Panc1 (cell line): ENCODE data around the gene NINL. TPM values are rescaled to one million over a fixed set of nuclear protein-coding genes. Genes with fewer than 3 reads are reported as not detected.

ENCODE experiments used
- ATAC-seq: fragments of 200-7000 bp; cut with Tn5 transposase; 2 replicates; pipeline ENCODE4 v1.9.1; 2020; ENCODE audit warnings: mild to moderate bottlenecking, moderate library complexity
- BruUV-seq: library from RNA; stranded (reverse); fragments of 400-500 nt; replicated peaks from 2 replicates; lab custom pipeline; 2021; lab: Mats Ljungman, UMichigan
- CTCF ChIA-PET: fragments of 300-600 bp; sonication (Branson Sonifier 250); formaldehyde crosslinking; loops from one replicate; lab custom pipeline; 2022; ENCODE audit warnings: antibody characterized with exemption; lab: Charles Lee
- POLR2A ChIA-PET: fragments of 300-600 bp; sonication (Branson Sonifier 250); formaldehyde crosslinking; loops from one replicate; lab custom pipeline; 2022; ENCODE audit warnings: antibody characterized with exemption; lab: Charles Lee
- DNase-seq: peaks from one replicate; pipeline ENCODE4 v3.0.0-alpha.2; 2010; ENCODE audit warnings: low read depth, low spot score
- H3K27ac ChIP-seq: 2 replicates; pipeline ENCODE4 v1.5.1; 2011; ENCODE audit warnings: mild to moderate bottlenecking, low read length, inconsistent platforms
- H3K27me3 ChIP-seq: fragments of 200-500 bp; sonication (Bioruptor generic); 2 replicates; pipeline ENCODE4 v1.6.0; 2014; ENCODE audit warnings: low read length, inconsistent platforms; ENCODE audit not compliant: control insufficient read depth, insufficient read depth
- H3K36me3 ChIP-seq: fragments of 200-500 bp; sonication (Bioruptor generic); 2 replicates; pipeline ENCODE4 v1.5.1; 2014; ENCODE audit warnings: inconsistent platforms, mild to moderate bottlenecking, low read length, moderate library complexity; ENCODE audit not compliant: control insufficient read depth, insufficient read depth
- H3K4me1 ChIP-seq: 2 replicates; pipeline ENCODE4 v1.5.1; 2011; ENCODE audit warnings: inconsistent platforms, mild to moderate bottlenecking, low read length, moderate library complexity; ENCODE audit not compliant: control insufficient read depth, insufficient read depth
- H3K4me3 ChIP-seq, 2 experiments: 2 replicates each; pipeline ENCODE4 v1.5.1; 2011 to 2012; ENCODE audit warnings: low read depth in 2 of 2, low read length in 2 of 2, mild to moderate bottlenecking in 2 of 2, inconsistent platforms in 1 of 2, moderate library complexity in 1 of 2
- H3K9me3 ChIP-seq: fragments of 200-500 bp; sonication (Bioruptor generic); 2 replicates; pipeline ENCODE4 v1.5.1; 2014; ENCODE audit warnings: low read depth, mild to moderate bottlenecking, inconsistent platforms, low read length, moderate library complexity; ENCODE audit not compliant: control insufficient read depth, insufficient read depth
- POLR2AphosphoS5 ChIP-seq: IDR thresholded peaks from 2 replicates; pipeline ENCODE4 v1.6.1; 2012; ENCODE audit warnings: mild to moderate bottlenecking, low read depth, low read length, moderate library complexity
- SIN3A ChIP-seq: IDR thresholded peaks from 2 replicates; pipeline ENCODE4 v1.6.1; 2012; ENCODE audit warnings: low read depth, mild to moderate bottlenecking, low read length, moderate library complexity, borderline replicate concordance; ENCODE audit not compliant: insufficient read depth
- TCF7L2 ChIP-seq: IDR thresholded peaks from 2 replicates; pipeline ENCODE4 v1.6.1; 2011; ENCODE audit warnings: mild to moderate bottlenecking, low read depth, low read length, inconsistent platforms
- in situ Hi-C: cut with HindIII; loops from 2 replicates; pipeline ENCODE4 v1.10.0; 2016; ENCODE audit warnings: low sequenced_read_pairs, low pct_unique_long_range_greater_than_20kb
- intact Hi-C: fragments of 100-400 bp; cut with micrococcal nuclease; formaldehyde crosslinking; loops from one replicate; pipeline ENCODE4 v1.10.0; 2022; ENCODE audit not compliant: unreplicated experiment
- total RNA-seq: library from RNA; stranded (reverse); gene quantifications from one replicate; pipeline ENCODE4 v1.2.1, GENCODE V29; 2021; ENCODE audit not compliant: unreplicated experiment
- TF ChIP-seq, protein P1 (sequence below), 2 experiments: IDR thresholded peaks; 2 replicates each; pipeline ENCODE4 v1.6.1; 2011 to 2012; ENCODE audit warnings: low read depth in 2 of 2, control low read depth in 1 of 2, low read length in 1 of 2, mild to moderate bottlenecking in 1 of 2, moderate library complexity in 1 of 2; ENCODE audit not compliant: insufficient read depth in 1 of 2
- TF ChIP-seq, protein P2 (sequence below): fragments of 450-650 bp; IDR thresholded peaks from 2 replicates; pipeline ENCODE4 v1.5.1; 2017; ENCODE audit warnings: mild to moderate bottlenecking

NINL gene
- total RNA-seq, 1 experiment from 2014 or later: 25.0 TPM

DNA sequence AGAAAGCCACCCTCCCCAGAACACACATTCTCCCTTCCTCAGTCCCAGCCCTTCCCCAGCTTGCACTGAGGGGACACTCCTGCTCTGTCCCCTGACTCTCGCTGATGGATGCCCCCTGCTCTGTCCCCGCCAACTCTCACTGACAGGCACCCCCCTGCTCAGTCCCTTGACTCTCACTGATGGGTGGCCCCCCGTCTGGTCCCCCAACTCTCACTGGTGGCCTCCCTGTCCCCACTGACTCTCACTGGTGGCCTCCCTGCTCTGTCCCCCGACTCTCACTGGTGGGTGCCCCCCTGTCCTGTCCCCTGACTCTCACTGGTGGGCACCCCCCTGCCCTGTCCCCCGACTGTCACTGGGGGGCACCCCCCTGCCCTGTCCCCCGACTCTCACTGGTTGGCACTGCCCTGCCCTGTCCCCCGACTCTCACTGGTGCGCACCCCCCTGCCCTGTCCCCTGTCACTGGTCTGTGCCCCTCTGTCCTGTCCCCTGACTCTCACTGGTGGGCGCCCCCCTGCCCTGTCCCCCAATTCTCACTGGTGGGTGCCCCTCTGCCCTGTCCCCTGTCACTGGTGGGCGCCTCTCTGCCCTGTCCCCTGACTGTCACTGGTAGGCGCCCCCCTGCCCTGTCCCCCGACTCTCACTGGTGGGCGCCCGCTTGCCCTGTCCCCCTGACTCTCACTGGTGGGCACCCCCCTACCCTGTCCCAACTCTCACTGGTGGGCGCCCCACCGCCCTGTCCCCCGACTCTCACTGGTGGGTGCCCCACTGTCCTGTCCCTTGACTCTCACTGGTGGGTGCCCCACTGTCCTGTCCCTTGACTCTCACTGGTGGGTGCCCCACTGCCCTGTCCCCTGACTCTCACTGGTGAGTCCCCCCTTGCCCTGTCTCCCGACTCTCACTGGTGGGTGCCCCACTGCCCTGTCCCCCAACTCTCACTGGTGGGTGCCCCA lies 116.9 kb downstream of the NINL start:
- no peak overlapping the region for H3K27ac ChIP-seq
- DNase-seq (no peak), ATAC-seq (no peak)
- CTCF ChIA-PET: no interaction called here
- BruUV-seq: no TSS peak
- POLR2A ChIA-PET: no interaction called here
- no peaks in the 10 kb centered on the region for H3K4me1 ChIP-seq
- TF ChIP-seq POLR2AphosphoS5: no peak
- TF ChIP-seq SIN3A: no peak
- TF ChIP-seq, protein P1, sequence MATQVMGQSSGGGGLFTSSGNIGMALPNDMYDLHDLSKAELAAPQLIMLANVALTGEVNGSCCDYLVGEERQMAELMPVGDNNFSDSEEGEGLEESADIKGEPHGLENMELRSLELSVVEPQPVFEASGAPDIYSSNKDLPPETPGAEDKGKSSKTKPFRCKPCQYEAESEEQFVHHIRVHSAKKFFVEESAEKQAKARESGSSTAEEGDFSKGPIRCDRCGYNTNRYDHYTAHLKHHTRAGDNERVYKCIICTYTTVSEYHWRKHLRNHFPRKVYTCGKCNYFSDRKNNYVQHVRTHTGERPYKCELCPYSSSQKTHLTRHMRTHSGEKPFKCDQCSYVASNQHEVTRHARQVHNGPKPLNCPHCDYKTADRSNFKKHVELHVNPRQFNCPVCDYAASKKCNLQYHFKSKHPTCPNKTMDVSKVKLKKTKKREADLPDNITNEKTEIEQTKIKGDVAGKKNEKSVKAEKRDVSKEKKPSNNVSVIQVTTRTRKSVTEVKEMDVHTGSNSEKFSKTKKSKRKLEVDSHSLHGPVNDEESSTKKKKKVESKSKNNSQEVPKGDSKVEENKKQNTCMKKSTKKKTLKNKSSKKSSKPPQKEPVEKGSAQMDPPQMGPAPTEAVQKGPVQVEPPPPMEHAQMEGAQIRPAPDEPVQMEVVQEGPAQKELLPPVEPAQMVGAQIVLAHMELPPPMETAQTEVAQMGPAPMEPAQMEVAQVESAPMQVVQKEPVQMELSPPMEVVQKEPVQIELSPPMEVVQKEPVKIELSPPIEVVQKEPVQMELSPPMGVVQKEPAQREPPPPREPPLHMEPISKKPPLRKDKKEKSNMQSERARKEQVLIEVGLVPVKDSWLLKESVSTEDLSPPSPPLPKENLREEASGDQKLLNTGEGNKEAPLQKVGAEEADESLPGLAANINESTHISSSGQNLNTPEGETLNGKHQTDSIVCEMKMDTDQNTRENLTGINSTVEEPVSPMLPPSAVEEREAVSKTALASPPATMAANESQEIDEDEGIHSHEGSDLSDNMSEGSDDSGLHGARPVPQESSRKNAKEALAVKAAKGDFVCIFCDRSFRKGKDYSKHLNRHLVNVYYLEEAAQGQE (IDR thresholded peaks at IDR 0.05; ENCODE audit: insufficient read depth in 1 of 2, low read depth in 2 of 2, low read length in 1 of 2): no peak
- TF ChIP-seq, protein P2, sequence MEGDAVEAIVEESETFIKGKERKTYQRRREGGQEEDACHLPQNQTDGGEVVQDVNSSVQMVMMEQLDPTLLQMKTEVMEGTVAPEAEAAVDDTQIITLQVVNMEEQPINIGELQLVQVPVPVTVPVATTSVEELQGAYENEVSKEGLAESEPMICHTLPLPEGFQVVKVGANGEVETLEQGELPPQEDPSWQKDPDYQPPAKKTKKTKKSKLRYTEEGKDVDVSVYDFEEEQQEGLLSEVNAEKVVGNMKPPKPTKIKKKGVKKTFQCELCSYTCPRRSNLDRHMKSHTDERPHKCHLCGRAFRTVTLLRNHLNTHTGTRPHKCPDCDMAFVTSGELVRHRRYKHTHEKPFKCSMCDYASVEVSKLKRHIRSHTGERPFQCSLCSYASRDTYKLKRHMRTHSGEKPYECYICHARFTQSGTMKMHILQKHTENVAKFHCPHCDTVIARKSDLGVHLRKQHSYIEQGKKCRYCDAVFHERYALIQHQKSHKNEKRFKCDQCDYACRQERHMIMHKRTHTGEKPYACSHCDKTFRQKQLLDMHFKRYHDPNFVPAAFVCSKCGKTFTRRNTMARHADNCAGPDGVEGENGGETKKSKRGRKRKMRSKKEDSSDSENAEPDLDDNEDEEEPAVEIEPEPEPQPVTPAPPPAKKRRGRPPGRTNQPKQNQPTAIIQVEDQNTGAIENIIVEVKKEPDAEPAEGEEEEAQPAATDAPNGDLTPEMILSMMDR: no peak
- TF ChIP-seq TCF7L2: no peak
- intact Hi-C loops (no loop called here), in situ Hi-C loops (no loop called here)
- H3K9me3 ChIP-seq: no peaks in the 10 kb centered on the region
- no peak overlapping the region for H3K4me3 ChIP-seq
- H3K27me3 ChIP-seq: no peaks in the 10 kb centered on the region
- peaks cover 2% of the 10 kb centered on the region for H3K36me3 ChIP-seq

GRCh38 chr20:25467441-25467840 lies 117.9 kb downstream of the NINL start:
- ATAC-seq (no peak), DNase-seq (no peak)
- Histone ChIP-seq H3K4me3 (no peak overlapping the region), H3K36me3 (peaks cover 2% of the 10 kb centered on the region), H3K27me3 (no peaks in the 10 kb centered on the region), H3K4me1 (no peaks in the 10 kb centered on the region), H3K27ac (no peak overlapping the region), H3K9me3 (no peaks in the 10 kb centered on the region)
- ChIA-PET CTCF (no interaction called here), POLR2A (no interaction called here)
- intact Hi-C loops: no loop called here
- in situ Hi-C loops: no loop called here
- no peak for TF ChIP-seq TCF7L2
- no peak for TF ChIP-seq POLR2AphosphoS5
- TF ChIP-seq SIN3A: no peak
- TF ChIP-seq, protein P2: no peak
- TF ChIP-seq, protein P1 (IDR thresholded peaks at IDR 0.05; ENCODE audit: insufficient read depth in 1 of 2, low read depth in 2 of 2, low read length in 1 of 2): no peak
- no TSS peak for BruUV-seq
